Measurements from ENCODE around the gene ERN2.
A peak's percentile ranks its signal among the peaks of the same experiment; 100 is the strongest.

The ERN2 gene

GRCh38 chr16:23687034-23687808, 25.8 kb downstream of the ERN2 start:
- DNase-seq (ENCODE audit: low spot score) = no peak

GRCh38 chr16:23683487-23683886, 29.5 kb downstream of the ERN2 start:
- no peak for DNase-seq (ENCODE audit: low spot score)

- DNase-seq (ENCODE audit: low spot score) = no peak
Measured at GRCh38 chr16:23682181-23682580, 30.8 kb downstream of the ERN2 start.

GRCh38 chr16:23679986-23680336, 33.1 kb downstream of the ERN2 start:
- no peak for DNase-seq (ENCODE audit: low spot score)

- peak; percentile 13 for DNase-seq (ENCODE audit: low spot score)
Measured at GRCh38 chr16:23679274-23679985, 33.6 kb downstream of the ERN2 start.

GRCh38 chr16:23678430-23679273, 34.4 kb downstream of the ERN2 start, which contains the start of gene PLK1:
PLK1 (plus strand) TSS chr16:23678889; CDS start chr16:23678933, 44 bp downstream.
- peak; percentile 77 for DNase-seq (ENCODE audit: low spot score)

- no peak for DNase-seq (ENCODE audit: low spot score)
Measured at GRCh38 chr16:23676924-23677480, 36.0 kb downstream of the ERN2 start.

GRCh38 chr16:23673971-23674614, 38.9 kb downstream of the ERN2 start:
- no peak for DNase-seq (ENCODE audit: low spot score)

GRCh38 chr16:23670137-23670776, 42.8 kb downstream of the ERN2 start:
- DNase-seq (ENCODE audit: low spot score) = no peak

GRCh38 chr16:23668873-23669272, 44.1 kb downstream of the ERN2 start:
- DNase-seq (ENCODE audit: low spot score) = no peak

GRCh38 chr16:23668225-23668624, 44.8 kb downstream of the ERN2 start:
- no peak for DNase-seq (ENCODE audit: low spot score)

GRCh38 chr16:23667355-23667659, 45.7 kb downstream of the ERN2 start:
- no peak for DNase-seq (ENCODE audit: low spot score)

GRCh38 chr16:23666571-23667354, 46.3 kb downstream of the ERN2 start:
- DNase-seq (ENCODE audit: low spot score) = no peak

- DNase-seq (ENCODE audit: low spot score) = no peak
Measured at GRCh38 chr16:23663918-23664317, 49.1 kb downstream of the ERN2 start.

- no peak for DNase-seq (ENCODE audit: low spot score)
Measured at GRCh38 chr16:23651943-23652468, 61.0 kb downstream of the ERN2 start.

GRCh38 chr16:23650674-23651416, 62.2 kb downstream of the ERN2 start:
- DNase-seq (ENCODE audit: low spot score) = no peak

- no peak for DNase-seq (ENCODE audit: low spot score)
Measured at GRCh38 chr16:23642246-23642774, 70.7 kb downstream of the ERN2 start.

GRCh38 chr16:23640931-23641765, 71.9 kb downstream of the ERN2 start, which contains the start of the genes DCTN5 and PALB2:
DCTN5 (plus strand) TSS chr16:23641466; CDS start chr16:23641543, 77 bp downstream.
PALB2 (minus strand) TSS chr16:23641310; CDS start chr16:23641157, 153 bp downstream.
- peak; percentile 88 for DNase-seq (ENCODE audit: low spot score)

Measured in hematopoietic multipotent progenitor cell treated with erythropoietin and hydrocortisone succinate and interleukin-3 and kit ligand, for 17 days (in vitro differentiated cells).